Sigmoid colon (tissue), 4 donors: ENCODE measurements around the gene HS1BP3.

ENCODE experiments used
- POLR2A ChIP-seq, 2 donors: fragments of 450-650 bp; IDR thresholded peaks; one replicate each; pipeline ENCODE4 v1.6.1; 2016; ENCODE audit warnings: antibody characterized with exemption in 2 of 2, mild to moderate bottlenecking in 2 of 2, moderate library complexity in 2 of 2
- POLR2AphosphoS5 ChIP-seq, 4 donors: sonication (generic); formaldehyde crosslinking; IDR thresholded peaks; one replicate each; pipeline ENCODE4 v1.6.1; 2017; ENCODE audit warnings: antibody characterized with exemption in 4 of 4
- TF ChIP-seq, protein P1 (sequence below), 4 experiments: fragments of 450-650 bp in 3 of 4; fragments of 200-600 bp in 1 of 4; IDR thresholded peaks; one replicate each; pipeline ENCODE4 v1.5.1; 2016 to 2019; ENCODE audit warnings: antibody characterized with exemption in 4 of 4, mild to moderate bottlenecking in 3 of 4, moderate library complexity in 2 of 4

DNA sequence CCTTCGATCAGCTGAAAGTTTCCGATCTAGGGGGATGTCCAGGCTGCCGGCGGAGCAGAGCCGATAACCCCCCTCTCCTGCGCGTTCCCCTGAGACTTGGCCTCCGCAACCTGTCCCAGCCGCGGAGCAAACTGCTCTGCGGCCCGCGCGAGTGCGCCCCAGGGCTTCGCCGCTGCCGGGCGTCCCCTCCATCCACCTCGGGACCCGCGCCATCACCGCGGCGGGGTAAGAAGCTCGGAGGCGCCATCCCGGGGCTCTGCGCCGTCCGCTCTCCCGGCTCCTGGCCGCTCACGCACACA, 15.1 kb upstream of the HS1BP3 start:
- TF ChIP-seq, protein P1, sequence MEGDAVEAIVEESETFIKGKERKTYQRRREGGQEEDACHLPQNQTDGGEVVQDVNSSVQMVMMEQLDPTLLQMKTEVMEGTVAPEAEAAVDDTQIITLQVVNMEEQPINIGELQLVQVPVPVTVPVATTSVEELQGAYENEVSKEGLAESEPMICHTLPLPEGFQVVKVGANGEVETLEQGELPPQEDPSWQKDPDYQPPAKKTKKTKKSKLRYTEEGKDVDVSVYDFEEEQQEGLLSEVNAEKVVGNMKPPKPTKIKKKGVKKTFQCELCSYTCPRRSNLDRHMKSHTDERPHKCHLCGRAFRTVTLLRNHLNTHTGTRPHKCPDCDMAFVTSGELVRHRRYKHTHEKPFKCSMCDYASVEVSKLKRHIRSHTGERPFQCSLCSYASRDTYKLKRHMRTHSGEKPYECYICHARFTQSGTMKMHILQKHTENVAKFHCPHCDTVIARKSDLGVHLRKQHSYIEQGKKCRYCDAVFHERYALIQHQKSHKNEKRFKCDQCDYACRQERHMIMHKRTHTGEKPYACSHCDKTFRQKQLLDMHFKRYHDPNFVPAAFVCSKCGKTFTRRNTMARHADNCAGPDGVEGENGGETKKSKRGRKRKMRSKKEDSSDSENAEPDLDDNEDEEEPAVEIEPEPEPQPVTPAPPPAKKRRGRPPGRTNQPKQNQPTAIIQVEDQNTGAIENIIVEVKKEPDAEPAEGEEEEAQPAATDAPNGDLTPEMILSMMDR (IDR thresholded peaks at IDR 0.05), result no peak
- TF ChIP-seq POLR2A (IDR thresholded peaks at IDR 0.05) (no peak), POLR2AphosphoS5 (IDR thresholded peaks at IDR 0.05) (no peak)
